Astrocyte (in vitro differentiated cells and primary cell): ENCODE measurements around the gene MAST3. TPM values are rescaled to one million over a fixed set of nuclear protein-coding genes. Genes with fewer than 3 reads are reported as not detected.
A peak's percentile ranks its signal among the peaks of the same experiment; 100 is the strongest.

Source experiments
- DNase-seq: peaks from one replicate; pipeline ENCODE4 v3.0.0-alpha.2; 2010; ENCODE audit warnings: low read depth
- FAIRE-seq: peaks from 2 replicates; lab custom pipeline; 2011; peaks lifted over from hg19 to GRCh38; lab: Jason Lieb, UNC
- H2AFZ ChIP-seq: 2 replicates; pipeline ENCODE4 v1.6.0; 2012; ENCODE audit warnings: low read depth, low read length, inconsistent platforms
- H3K27ac ChIP-seq: 2 replicates; pipeline ENCODE4 v1.5.1; 2011; ENCODE audit warnings: low read depth, low read length, inconsistent platforms
- H3K27me3 ChIP-seq: 2 replicates; pipeline ENCODE4 v1.6.0; 2011; ENCODE audit warnings: low read length, inconsistent platforms; ENCODE audit not compliant: insufficient read depth
- H3K36me3 ChIP-seq: 2 replicates; pipeline ENCODE4 v1.5.1; 2011; ENCODE audit warnings: low read length, inconsistent platforms; ENCODE audit not compliant: insufficient read depth
- H3K4me1 ChIP-seq: 2 replicates; pipeline ENCODE4 v1.5.1; 2011; ENCODE audit warnings: low read length, inconsistent platforms; ENCODE audit not compliant: insufficient read depth
- H3K4me2 ChIP-seq: 2 replicates; pipeline ENCODE4 v1.6.0; 2012; ENCODE audit warnings: low read length, inconsistent platforms
- H3K4me3 ChIP-seq: 2 replicates; pipeline ENCODE4 v1.5.1; 2011; ENCODE audit warnings: low read depth, mild to moderate bottlenecking, low read length, inconsistent platforms; ENCODE audit not compliant: insufficient read depth
- H3K79me2 ChIP-seq: 2 replicates; pipeline ENCODE4 v1.6.0; 2012; ENCODE audit warnings: mild to moderate bottlenecking, low read length, inconsistent platforms; ENCODE audit not compliant: insufficient read depth
- H3K9ac ChIP-seq: 2 replicates; pipeline ENCODE4 v1.6.0; 2012; ENCODE audit warnings: mild to moderate bottlenecking, low read length, inconsistent platforms
- H3K9me3 ChIP-seq: 2 replicates; pipeline ENCODE4 v1.5.1; 2012; ENCODE audit warnings: low read depth, mild to moderate bottlenecking, low read length, inconsistent platforms; ENCODE audit not compliant: insufficient read depth
- H4K20me1 ChIP-seq: 2 replicates; pipeline ENCODE4 v1.6.0; 2012; ENCODE audit warnings: low read length, inconsistent platforms; ENCODE audit not compliant: insufficient read depth
- H3K27ac Mint-ChIP-seq: one replicate; pipeline ENCODE4 v1.8.0; 2021; ENCODE audit warnings: mild to moderate bottlenecking, mixed read lengths; ENCODE audit not compliant: unreplicated experiment
- H3K27me3 Mint-ChIP-seq: one replicate; pipeline ENCODE4 v1.8.0; 2021; ENCODE audit warnings: low read depth, mixed read lengths; ENCODE audit not compliant: unreplicated experiment
- H3K36me3 Mint-ChIP-seq: one replicate; pipeline ENCODE4 v1.8.0; 2021; ENCODE audit warnings: low read depth, mixed read lengths; ENCODE audit not compliant: unreplicated experiment
- H3K4me1 Mint-ChIP-seq: one replicate; pipeline ENCODE4 v1.8.0; 2021; ENCODE audit warnings: low read depth, mixed read lengths; ENCODE audit not compliant: unreplicated experiment
- H3K4me3 Mint-ChIP-seq: one replicate; pipeline ENCODE4 v1.8.0; 2021; ENCODE audit warnings: mild to moderate bottlenecking, moderate library complexity, mixed read lengths; ENCODE audit not compliant: unreplicated experiment
- H3K9me3 Mint-ChIP-seq: one replicate; pipeline ENCODE4 v1.8.0; 2021; ENCODE audit warnings: mild to moderate bottlenecking, mixed read lengths; ENCODE audit not compliant: unreplicated experiment
- EZH2 ChIP-seq: IDR thresholded peaks from 2 replicates; pipeline ENCODE4 v1.6.1; 2012; ENCODE audit warnings: mild to moderate bottlenecking, low read length, inconsistent platforms; ENCODE audit not compliant: insufficient read depth
- total RNA-seq: library from RNA; stranded (reverse); gene quantifications from 2 replicates; pipeline ENCODE4 v1.2.1, GENCODE V29; 2021
- TF ChIP-seq, protein P1 (sequence below): IDR thresholded peaks from 2 replicates; pipeline ENCODE4 v1.5.1; 2011; ENCODE audit warnings: low read depth, mild to moderate bottlenecking, inconsistent platforms, low read length, moderate library complexity; ENCODE audit not compliant: insufficient read depth

MAST3 gene
- total RNA-seq, 1 donor from 2014 or later, result 5.5 TPM

DNA sequence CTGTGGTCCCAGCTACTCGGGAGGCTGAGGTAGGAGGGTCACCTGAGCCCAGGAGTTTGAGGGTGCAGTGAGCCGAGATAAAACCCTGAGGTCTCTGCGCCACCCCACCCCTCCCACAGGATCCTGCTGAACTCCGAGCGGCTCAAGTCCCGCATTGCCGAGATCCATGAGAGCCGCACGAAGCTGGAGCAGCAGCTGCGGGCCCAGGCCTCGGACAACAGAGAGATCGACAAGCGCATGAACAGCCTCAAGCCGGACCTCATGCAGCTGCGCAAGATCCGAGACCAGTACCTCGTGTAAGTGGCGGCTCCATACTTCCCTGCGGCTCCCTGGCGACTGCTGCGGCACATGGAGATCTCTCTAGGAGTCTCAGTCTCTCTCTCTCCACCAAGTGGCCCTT is 69.4 kb downstream of the MAST3 start:
- no peak overlapping the region for H2AFZ ChIP-seq
- Mint-ChIP-seq H3K36me3 (peaks cover 13% of the 10 kb centered on the region), H3K27me3 (no peaks in the 10 kb centered on the region), H3K27ac (no peak overlapping the region), H3K9me3 (no peaks in the 10 kb centered on the region), H3K4me1 (no peaks in the 10 kb centered on the region), H3K4me3 (no peak overlapping the region)
- no peak overlapping the region for H3K9ac ChIP-seq
- DNase-seq (no peak), FAIRE-seq (no peak)
- H3K4me1 ChIP-seq, result no peaks in the 10 kb centered on the region
- TF ChIP-seq, protein P1, sequence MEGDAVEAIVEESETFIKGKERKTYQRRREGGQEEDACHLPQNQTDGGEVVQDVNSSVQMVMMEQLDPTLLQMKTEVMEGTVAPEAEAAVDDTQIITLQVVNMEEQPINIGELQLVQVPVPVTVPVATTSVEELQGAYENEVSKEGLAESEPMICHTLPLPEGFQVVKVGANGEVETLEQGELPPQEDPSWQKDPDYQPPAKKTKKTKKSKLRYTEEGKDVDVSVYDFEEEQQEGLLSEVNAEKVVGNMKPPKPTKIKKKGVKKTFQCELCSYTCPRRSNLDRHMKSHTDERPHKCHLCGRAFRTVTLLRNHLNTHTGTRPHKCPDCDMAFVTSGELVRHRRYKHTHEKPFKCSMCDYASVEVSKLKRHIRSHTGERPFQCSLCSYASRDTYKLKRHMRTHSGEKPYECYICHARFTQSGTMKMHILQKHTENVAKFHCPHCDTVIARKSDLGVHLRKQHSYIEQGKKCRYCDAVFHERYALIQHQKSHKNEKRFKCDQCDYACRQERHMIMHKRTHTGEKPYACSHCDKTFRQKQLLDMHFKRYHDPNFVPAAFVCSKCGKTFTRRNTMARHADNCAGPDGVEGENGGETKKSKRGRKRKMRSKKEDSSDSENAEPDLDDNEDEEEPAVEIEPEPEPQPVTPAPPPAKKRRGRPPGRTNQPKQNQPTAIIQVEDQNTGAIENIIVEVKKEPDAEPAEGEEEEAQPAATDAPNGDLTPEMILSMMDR, result no peak
- TF ChIP-seq EZH2, result no peak
- peaks cover 19% of the 10 kb centered on the region for H3K36me3 ChIP-seq
- H3K9me3 ChIP-seq, result no peaks in the 10 kb centered on the region
- no peaks in the 10 kb centered on the region for H3K79me2 ChIP-seq
- no peak overlapping the region for H3K4me2 ChIP-seq
- H3K4me3 ChIP-seq, result no peak overlapping the region
- no peaks in the 10 kb centered on the region for H3K27me3 ChIP-seq
- peaks cover 15% of the 10 kb centered on the region for H4K20me1 ChIP-seq
- H3K27ac ChIP-seq, result no peak overlapping the region

DNA sequence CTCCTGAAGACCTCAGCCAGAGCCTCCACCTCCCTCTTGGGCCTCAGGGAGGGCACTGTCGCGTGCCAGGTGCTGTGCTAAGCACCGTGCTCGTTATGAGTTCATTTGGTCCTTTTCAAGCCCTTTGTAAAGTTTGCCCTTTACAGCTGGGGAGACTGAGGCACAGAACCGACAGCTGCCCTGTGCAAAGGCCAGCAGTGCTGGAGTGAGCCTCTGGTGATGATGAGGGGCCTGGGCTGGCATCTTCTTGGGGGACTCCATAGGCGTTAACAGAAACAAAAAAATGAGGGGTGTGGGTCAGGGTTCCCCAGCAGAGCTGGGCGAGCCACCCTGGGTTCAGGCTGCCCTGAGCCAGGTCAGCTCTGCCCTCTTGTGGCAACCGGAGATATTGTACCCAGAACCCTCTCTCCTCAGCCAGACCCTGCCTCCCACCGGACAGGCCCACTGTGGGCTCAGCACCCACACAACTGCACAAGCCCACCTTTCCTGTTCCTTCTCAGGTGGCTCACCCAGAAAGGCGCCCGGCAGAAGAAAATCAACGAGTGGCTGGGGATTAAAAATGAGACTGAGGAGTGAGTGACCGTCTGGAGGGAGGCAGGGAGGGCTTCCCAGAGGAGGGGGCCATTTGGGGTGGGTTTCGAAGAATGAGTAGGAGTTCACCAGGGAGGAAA is 70.5 kb downstream of the MAST3 start:
- no peaks in the 10 kb centered on the region for H3K4me1 ChIP-seq
- DNase-seq, result no peak
- no peaks in the 10 kb centered on the region for H3K4me1 Mint-ChIP-seq
- H3K36me3 ChIP-seq, result peaks cover 15% of the 10 kb centered on the region
- no peak overlapping the region for H3K27ac ChIP-seq
- H4K20me1 ChIP-seq, result peaks cover 13% of the 10 kb centered on the region
- H3K9me3 ChIP-seq, result no peaks in the 10 kb centered on the region
- H3K4me3 ChIP-seq, result no peak overlapping the region
- TF ChIP-seq, protein P1, result peak; percentile 40
- TF ChIP-seq EZH2, result no peak
- H3K27ac Mint-ChIP-seq, result no peak overlapping the region
- no peak overlapping the region for H2AFZ ChIP-seq
- H3K27me3 ChIP-seq, result no peaks in the 10 kb centered on the region
- no peak overlapping the region for H3K4me3 Mint-ChIP-seq
- no peaks in the 10 kb centered on the region for H3K27me3 Mint-ChIP-seq
- no peaks in the 10 kb centered on the region for H3K9me3 Mint-ChIP-seq
- peaks cover 13% of the 10 kb centered on the region for H3K36me3 Mint-ChIP-seq
- no peak for FAIRE-seq
- no peaks in the 10 kb centered on the region for H3K79me2 ChIP-seq
- no peak overlapping the region for H3K4me2 ChIP-seq
- no peak overlapping the region for H3K9ac ChIP-seq

DNA sequence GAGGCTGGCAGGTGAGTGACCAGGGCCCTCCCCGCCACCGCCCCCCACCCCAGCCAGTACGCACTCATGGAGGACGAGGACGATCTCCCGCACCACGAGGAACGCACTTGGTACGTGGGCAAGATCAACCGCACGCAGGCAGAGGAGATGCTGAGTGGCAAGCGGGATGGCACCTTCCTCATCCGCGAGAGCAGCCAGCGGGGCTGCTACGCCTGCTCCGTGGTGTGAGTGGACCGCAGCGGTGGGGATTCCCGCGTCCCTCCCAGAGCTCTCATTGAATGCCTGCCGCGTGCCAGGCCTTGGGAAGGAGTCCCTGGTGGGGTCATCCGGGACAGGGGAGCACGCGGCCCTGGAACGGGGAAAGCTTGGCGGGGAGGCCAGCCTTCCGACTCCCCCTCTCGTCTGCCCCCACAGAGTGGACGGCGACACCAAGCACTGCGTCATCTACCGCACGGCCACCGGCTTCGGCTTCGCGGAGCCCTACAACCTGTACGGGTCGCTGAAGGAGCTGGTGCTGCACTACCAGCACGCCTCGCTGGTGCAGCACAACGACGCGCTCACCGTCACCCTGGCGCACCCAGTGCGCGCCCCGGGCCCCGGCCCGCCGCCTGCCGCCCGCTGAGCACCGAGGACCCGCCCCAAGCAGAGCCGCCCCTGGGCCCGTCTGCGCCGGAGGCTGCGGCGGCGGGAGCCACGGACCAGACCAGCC is 71.2 kb downstream of the MAST3 start:
- H4K20me1 ChIP-seq, result peaks cover 13% of the 10 kb centered on the region
- no peak overlapping the region for H3K27ac ChIP-seq
- Mint-ChIP-seq H3K4me3 (no peak overlapping the region), H3K27me3 (no peaks in the 10 kb centered on the region), H3K9me3 (no peaks in the 10 kb centered on the region), H3K27ac (no peak overlapping the region), H3K36me3 (peaks cover 13% of the 10 kb centered on the region), H3K4me1 (no peaks in the 10 kb centered on the region)
- FAIRE-seq, result no peak
- no peak for DNase-seq
- no peaks in the 10 kb centered on the region for H3K9me3 ChIP-seq
- H3K27me3 ChIP-seq, result no peaks in the 10 kb centered on the region
- H3K36me3 ChIP-seq, result peaks cover 11% of the 10 kb centered on the region
- H3K4me3 ChIP-seq, result no peak overlapping the region
- TF ChIP-seq EZH2, result no peak
- TF ChIP-seq, protein P1, result no peak
- H3K4me2 ChIP-seq, result no peak overlapping the region
- H2AFZ ChIP-seq, result no peak overlapping the region
- no peaks in the 10 kb centered on the region for H3K79me2 ChIP-seq
- H3K9ac ChIP-seq, result no peak overlapping the region
- H3K4me1 ChIP-seq, result no peaks in the 10 kb centered on the region
